HG02759 (cell line): Measurements from ENCODE around the gene XAGE1B.
"Not testable (repeated sequence)": the region's sequence is repeated elsewhere in the genome, so short reads cannot be mapped to it uniquely, and the experiment has no call there.

ENCODE experiments used
- ATAC-seq: cut with Tn5 transposase; IDR thresholded peaks from one replicate; pipeline ENCODE4 v1.9.1; 2021; ENCODE audit warnings: mild to moderate bottlenecking, moderate library complexity; ENCODE audit not compliant: unreplicated experiment

The XAGE1B gene

GRCh38 chrX:52516987-52517325 is at the start of gene XAGE1B:
XAGE1B (minus strand) TSS chrX:52517063; CDS start chrX:52515527, 1,536 bp downstream.
- not testable (repeated sequence) for ATAC-seq

GRCh38 chrX:52563105-52563504 is 46.2 kb upstream of the XAGE1B start:
- ATAC-seq: no peak

GRCh38 chrX:52558140-52558539 is 41.3 kb upstream of the XAGE1B start:
- no peak for ATAC-seq

GRCh38 chrX:52556741-52557140 is 39.9 kb upstream of the XAGE1B start:
- no peak for ATAC-seq

- no peak for ATAC-seq
Observed at GRCh38 chrX:52553995-52554642, 37.3 kb upstream of the XAGE1B start.

GRCh38 chrX:52548769-52549168 is 31.9 kb upstream of the XAGE1B start:
- ATAC-seq: not testable (repeated sequence)

- ATAC-seq: no peak
Observed at GRCh38 chrX:52544147-52544840, 27.4 kb upstream of the XAGE1B start.

- ATAC-seq: no peak
Observed at GRCh38 chrX:52542311-52542710, 25.4 kb upstream of the XAGE1B start.

GRCh38 chrX:52541051-52541450 is 24.2 kb upstream of the XAGE1B start:
- ATAC-seq: not testable (repeated sequence)

GRCh38 chrX:52516110-52516986 is 515 bp downstream of the XAGE1B start:
- ATAC-seq: not testable (repeated sequence)

GRCh38 chrX:52511126-52511525 is 5.7 kb downstream of the XAGE1B start:
- ATAC-seq: not testable (repeated sequence)

GRCh38 chrX:52509916-52510315 is 6.9 kb downstream of the XAGE1B start:
- no peak for ATAC-seq

- no peak for ATAC-seq
Observed at GRCh38 chrX:52507331-52507730, 9.5 kb downstream of the XAGE1B start.

GRCh38 chrX:52504551-52504950 is 12.3 kb downstream of the XAGE1B start:
- ATAC-seq: no peak

GRCh38 chrX:52501362-52501761 is 15.5 kb downstream of the XAGE1B start:
- ATAC-seq: not testable (repeated sequence)

- not testable (repeated sequence) for ATAC-seq
Observed at GRCh38 chrX:52496419-52496772, 20.5 kb downstream of the XAGE1B start.

GRCh38 chrX:52495545-52496418 is 21.1 kb downstream of the XAGE1B start, which contains the start of gene XAGE1A:
XAGE1A (plus strand) TSS chrX:52495808; CDS start chrX:52497362, 1,554 bp downstream.
- ATAC-seq: not testable (repeated sequence)

- ATAC-seq: not testable (repeated sequence)
Observed at GRCh38 chrX:52471301-52471700, 45.6 kb downstream of the XAGE1B start.
